KBM-7 (cell line): ENCODE results near the gene TDRD12.
"Not testable (repeated sequence)": the region's sequence is repeated elsewhere in the genome, so short reads cannot be mapped to it uniquely, and the experiment has no call there.

Experiments
- DNase-seq: peaks from one replicate; pipeline ENCODE4 v3.0.0-alpha.2; 2015
- in situ Hi-C: fragments of 300-500 bp; cut with MboI; formaldehyde crosslinking; loops from 2 replicates; pipeline ENCODE4 v1.14.3; 2020; ENCODE audit warnings: low sequenced_read_pairs, low pct_unique_long_range_greater_than_20kb, mixed read lengths

The TDRD12 gene

GRCh38 chr19:32735936-32736335 is 16.4 kb downstream of the TDRD12 start:
- in situ Hi-C loops = no loop called here

DNA sequence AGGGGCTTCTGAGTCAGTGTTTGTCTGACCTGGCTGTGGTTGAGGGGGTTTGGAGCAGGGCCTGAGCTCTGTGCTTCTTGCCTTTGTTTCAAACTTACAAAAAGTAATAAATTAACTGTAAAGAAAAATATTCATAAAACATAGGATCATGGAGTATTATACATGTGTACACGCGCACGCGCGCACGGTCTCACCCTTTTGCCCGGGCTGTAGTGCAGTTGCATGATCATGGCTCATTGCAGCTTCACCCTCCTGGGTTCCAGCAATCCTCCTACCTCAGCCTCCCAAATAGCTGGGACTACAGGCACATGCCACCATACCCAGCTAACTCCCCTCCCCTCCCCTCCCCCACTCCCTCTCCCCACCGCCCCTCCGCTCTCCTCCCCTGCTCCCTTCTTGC is 23.5 kb downstream of the TDRD12 start:
- in situ Hi-C loops = no loop called here
- no peak for DNase-seq

More at GRCh38 chr19:32735936-32736335, 16.4 kb downstream of the TDRD12 start:
- no peak for DNase-seq

- no peak for DNase-seq
- in situ Hi-C loops = no loop called here
These were observed 23.9 kb downstream of the TDRD12 start for GRCh38 chr19:32743447-32743846.

- in situ Hi-C loops = no loop called here
- no peak for DNase-seq
These were observed 25.2 kb downstream of the TDRD12 start for GRCh38 chr19:32744555-32745325.

- in situ Hi-C loops = not testable (repeated sequence)
- DNase-seq = peak; percentile 25
These were observed 26.2 kb downstream of the TDRD12 start for GRCh38 chr19:32745594-32746251.

DNA sequence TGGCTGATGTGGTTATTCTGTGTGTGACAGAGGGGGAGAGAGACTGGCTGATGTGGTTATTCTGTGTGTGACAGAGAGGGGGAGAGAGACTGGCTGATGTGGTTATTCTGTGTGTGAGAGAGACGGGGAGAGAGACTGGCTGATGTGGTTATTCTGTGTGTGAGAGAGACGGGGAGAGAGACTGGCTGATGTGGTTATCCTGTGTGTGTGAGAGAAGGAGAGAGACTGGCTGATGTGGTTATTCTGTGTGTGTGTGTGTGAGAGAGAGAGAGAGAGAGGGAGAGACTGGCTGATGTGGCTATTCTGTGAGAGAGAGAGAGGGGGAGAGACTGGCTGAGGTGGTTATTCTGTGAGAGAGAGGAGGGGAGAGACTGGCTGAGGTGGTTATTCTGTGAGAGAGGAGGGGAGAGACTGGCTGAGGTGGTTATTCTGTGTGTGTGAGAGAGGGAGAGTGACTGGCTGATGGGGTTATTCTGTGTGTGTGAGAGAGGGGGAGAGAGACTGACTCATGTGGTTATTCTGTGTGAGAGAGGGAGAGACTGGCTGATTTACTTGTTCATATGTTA is 27.1 kb downstream of the TDRD12 start:
- in situ Hi-C loops = not testable (repeated sequence)
- DNase-seq = peak; percentile 28

DNA sequence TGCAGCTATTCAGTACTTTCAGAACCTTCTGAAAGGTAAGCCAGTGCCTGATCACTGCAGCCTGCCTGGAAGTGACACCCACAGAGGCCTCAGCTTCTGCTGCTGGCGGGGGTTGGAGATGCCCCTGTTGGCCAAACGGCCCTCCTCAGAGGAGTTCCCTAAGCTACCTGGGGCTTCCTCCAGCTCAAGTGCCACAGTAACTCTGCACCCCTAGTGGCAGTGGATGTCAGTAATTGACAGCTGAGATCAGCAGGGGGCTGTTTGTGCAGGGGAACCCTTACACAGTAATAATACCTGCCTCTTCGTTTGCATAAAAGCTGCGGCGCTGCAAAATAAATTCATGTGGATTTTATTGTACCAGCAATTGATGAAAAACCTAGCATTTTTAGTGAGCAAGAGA is 28.9 kb downstream of the TDRD12 start:
- DNase-seq = peak; percentile 12
- in situ Hi-C loops = no loop called here

DNA sequence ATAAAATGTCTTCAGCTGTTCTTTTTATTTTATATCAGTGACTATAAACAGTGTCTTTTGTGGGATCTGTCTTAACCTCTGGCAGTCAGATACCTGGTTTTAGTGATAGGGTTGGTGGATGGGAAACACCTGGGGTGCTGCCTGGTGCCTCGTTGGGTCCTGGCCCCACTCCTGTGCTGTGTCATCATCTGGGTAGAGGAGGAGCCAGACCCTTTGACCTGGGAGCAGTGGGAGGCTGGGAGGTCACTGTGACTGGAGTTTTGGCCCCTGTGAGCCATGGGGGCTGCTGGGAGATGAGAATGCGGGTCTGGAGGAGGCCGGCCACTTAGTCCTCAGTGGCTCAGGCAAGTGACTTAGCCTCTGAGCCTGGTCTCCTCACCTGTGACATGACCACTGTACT is 29.4 kb downstream of the TDRD12 start:
- DNase-seq = no peak
- in situ Hi-C loops = no loop called here

DNA sequence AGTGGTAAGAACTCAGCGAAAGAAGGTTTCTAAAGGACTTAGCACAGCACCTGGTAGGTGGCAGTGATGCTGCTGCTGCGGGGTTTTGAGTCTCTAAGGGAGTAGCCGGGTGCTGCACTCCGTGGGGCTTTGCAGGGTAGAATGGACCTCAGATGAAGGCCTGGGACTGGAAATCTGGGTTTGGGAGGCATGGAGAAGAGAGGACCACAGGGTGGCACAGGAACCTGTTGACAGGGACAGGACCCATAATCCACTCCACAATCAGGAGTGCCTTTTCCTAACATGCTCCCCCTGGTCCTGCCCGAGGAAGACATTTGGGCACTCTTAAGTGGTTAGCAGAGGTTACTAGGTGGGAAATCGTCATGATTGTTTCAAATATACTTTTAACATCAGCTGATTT is 29.8 kb downstream of the TDRD12 start:
- in situ Hi-C loops = no loop called here

GRCh38 chr19:32750441-32751055 is 31.0 kb downstream of the TDRD12 start:
- peak; percentile 64 for DNase-seq
- in situ Hi-C loops = no loop called here

More for the DNA sequence above, 29.8 kb downstream of the TDRD12 start:
- DNase-seq = no peak

- no peak for DNase-seq
- in situ Hi-C loops = no loop called here
These were observed 31.5 kb downstream of the TDRD12 start for GRCh38 chr19:32751066-32751465.

- DNase-seq = no peak
- in situ Hi-C loops = no loop called here
These were observed 37.6 kb downstream of the TDRD12 start for GRCh38 chr19:32757189-32757588.

DNA sequence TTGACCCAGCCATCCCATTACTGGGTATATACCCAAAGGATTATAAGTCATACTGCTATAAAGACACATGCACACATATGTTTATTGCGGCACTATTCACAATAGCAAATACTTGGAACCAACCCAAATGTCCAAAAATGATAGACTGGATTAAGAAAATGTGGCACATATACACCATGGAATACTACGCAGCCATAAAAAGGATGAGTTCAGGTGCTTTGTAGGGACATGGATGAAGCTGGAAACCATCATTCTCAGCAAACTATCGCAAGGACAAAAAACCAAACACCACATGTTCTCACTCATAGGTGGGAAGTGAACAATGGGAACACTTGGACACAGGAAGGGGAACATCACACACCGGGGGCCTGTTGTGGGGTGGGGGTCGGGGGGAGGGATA is 45.8 kb downstream of the TDRD12 start:
- DNase-seq, in situ Hi-C loops: not testable (repeated sequence)

DNA sequence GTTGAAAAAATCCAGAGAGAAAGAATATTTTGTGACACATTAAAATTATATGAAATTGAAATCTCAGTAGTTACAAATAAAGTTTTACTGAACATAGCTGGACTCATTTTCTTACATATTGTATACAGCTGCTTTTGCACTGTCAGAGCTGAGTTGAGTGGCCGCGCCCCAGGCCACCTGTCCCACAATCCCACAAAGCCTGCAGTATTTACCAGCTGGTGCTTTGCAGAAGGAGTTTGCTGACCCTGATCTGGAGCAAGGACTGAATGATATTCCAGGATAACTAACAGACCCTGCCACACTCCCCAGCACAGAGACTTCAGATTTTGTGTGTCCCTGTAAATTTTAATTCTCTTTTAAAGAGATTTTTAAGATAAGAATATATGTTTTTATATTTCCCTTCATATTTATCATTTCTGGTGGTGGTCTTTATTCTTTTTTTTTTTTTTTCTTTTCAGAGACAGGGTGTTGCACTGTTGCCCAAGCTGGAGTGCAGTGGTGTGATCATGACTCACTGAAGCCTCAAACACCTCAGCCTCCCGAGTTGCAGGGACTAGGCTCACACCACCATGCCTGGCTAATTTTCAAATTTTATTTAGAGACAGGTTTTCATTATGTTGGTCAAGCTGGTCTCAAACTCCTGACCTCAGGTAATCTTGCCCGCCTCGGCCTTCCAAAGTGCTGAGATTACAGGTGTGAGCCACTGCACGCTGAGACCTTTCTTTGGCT is 48.5 kb downstream of the TDRD12 start:
- no peak for DNase-seq
- in situ Hi-C loops = no loop called here

GRCh38 chr19:32771596-32771995 is 52.0 kb downstream of the TDRD12 start:
- in situ Hi-C loops = no loop called here
- no peak for DNase-seq

GRCh38 chr19:32773126-32773525 is 53.6 kb downstream of the TDRD12 start:
- no peak for DNase-seq
- in situ Hi-C loops = no loop called here

DNA sequence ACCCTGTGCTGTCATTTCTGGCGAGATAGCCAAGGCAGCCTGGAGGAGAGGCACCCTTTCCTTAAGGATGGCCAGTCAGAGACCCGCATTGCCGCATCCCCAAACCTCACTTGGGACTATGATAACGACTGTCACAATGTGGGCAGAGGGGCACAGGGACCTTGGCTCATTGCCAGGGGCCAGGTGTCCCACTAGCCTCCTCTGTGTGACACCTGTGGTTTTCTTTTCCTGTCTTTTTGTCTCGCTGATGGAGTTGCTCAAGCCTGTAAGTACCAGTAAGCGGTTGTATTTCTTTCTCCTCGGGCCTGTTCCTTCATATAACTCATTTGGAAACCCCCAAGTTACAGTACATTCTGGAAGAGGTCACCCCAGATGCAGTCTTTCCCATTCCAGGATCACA is 59.5 kb downstream of the TDRD12 start:
- in situ Hi-C loops = no loop called here
- no peak for DNase-seq

DNA sequence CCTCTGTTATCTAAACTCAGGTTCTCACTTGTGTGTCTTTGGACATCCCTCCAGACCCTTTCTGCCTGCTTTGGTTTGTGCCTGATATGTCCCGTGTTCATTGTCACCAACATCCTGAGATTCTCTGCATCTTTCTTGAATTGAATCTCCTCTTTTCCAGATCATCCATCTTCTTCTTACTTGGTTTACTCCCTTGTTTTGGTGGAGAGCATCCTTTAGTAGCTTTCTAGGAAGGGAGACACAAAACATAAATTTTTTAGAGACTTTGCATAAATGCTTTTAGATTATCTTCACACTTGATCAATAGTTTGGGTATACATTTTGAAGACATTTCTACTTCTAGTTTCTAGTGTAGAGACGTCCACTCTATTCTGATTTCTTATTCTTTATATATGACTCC is 61.7 kb downstream of the TDRD12 start:
- in situ Hi-C loops = no loop called here
- DNase-seq = no peak

- in situ Hi-C loops, DNase-seq: not testable (repeated sequence)
These were observed 62.5 kb downstream of the TDRD12 start for GRCh38 chr19:32782089-32782488.
